Psoas muscle (tissue), 8 donors: ENCODE results near the gene GRM4. TPM values are rescaled to one million over a fixed set of nuclear protein-coding genes. Genes with fewer than 3 reads are reported as not detected.
"Not testable (repeated sequence)": the region's sequence is repeated elsewhere in the genome, so short reads cannot be mapped to it uniquely, and the experiment has no call there.

Experiments used
- ATAC-seq, 4 donors: fragments of 200-7000 bp; cut with Tn5 transposase; one replicate each; pipeline ENCODE4 v1.9.1; 2020; ENCODE audit warnings: moderate library complexity in 3 of 4, mild to moderate bottlenecking in 2 of 4
- DNase-seq, 2 donors: peaks; one replicate each; pipeline ENCODE4 v3.0.0-alpha.2; 2020
- H3K27ac ChIP-seq: fragments of 200-600 bp; one replicate; pipeline ENCODE4 v1.8.0; 2022
- H3K27me3 ChIP-seq, 3 donors: fragments of 200-600 bp in 1 of 3; one replicate each; pipeline versions ENCODE4 v1.6.1 to v1.8.0; 2013 to 2022; ENCODE audit warnings: low read length in 2 of 3, mild to moderate bottlenecking in 2 of 3, moderate library complexity in 1 of 3; ENCODE audit not compliant: insufficient read depth in 3 of 3
- H3K36me3 ChIP-seq, 2 donors: fragments of 200-600 bp in 1 of 2; one replicate each; pipeline versions ENCODE4 v1.6.1 to v1.8.0; 2013 to 2022; ENCODE audit warnings: low read depth in 1 of 2, mild to moderate bottlenecking in 1 of 2, moderate library complexity in 1 of 2; ENCODE audit not compliant: insufficient read depth in 1 of 2
- H3K4me1 ChIP-seq: fragments of 200-600 bp; one replicate; pipeline ENCODE4 v1.8.0; 2022
- H3K4me3 ChIP-seq: fragments of 200-600 bp; one replicate; pipeline ENCODE4 v1.8.0; 2022; ENCODE audit warnings: mild to moderate bottlenecking
- H3K9me3 ChIP-seq: fragments of 200-600 bp; one replicate; pipeline ENCODE4 v1.8.0; 2022
- CTCF ChIP-seq: fragments of 200-600 bp; IDR thresholded peaks from one replicate; pipeline ENCODE4 v1.8.0; 2022; ENCODE audit warnings: antibody characterized with exemption
- WGBS, 3 donors: extraction: QIAGEN DNeasy Blood & Tissue Kit; methylation state at CpG; one replicate each; pipeline versions ENCODE4 v1.1.6 to v1.1.7; 2013; 5-methylcytosine and 5-hydroxymethylcytosine counted together
- intact Hi-C, 2 donors: fragments of 100-400 bp; cut with DNase I; formaldehyde crosslinking; loops; one replicate each; pipeline versions ENCODE4 v1.11.0 to v1.14.2; 2022
- long read RNA-seq, 2 donors: library from polyadenylated mRNA; unstranded; transcript quantifications; one replicate each; pipeline ENCODE4 v2.0.0, GENCODE V29; 2021
- polyA plus RNA-seq, 3 donors: library from polyadenylated mRNA; stranded (reverse); fragments of 200-250 nt; gene quantifications; one replicate each; pipeline ENCODE4 v1.2.3, GENCODE V29; 2013
- total RNA-seq, 4 donors: library from RNA; stranded (reverse); fragmentation: NEBNext Ultra II Directional in 2 of 4; extraction: Animal tissue kit (Norgen Biotek cat#: 25700) in 2 of 4; gene quantifications; one replicate each; pipeline versions ENCODE4 v1.2.1 to v1.2.4, GENCODE V29; 2021 to 2023
- donor health status: healthy with polysubstance abuse.
- donor health status: DM: no; HTN: no; CAD: no; lungs with moderate emphysema.
- donor health status: Bipolar disorder and iron deficiency.
- donor health status: healthy.
- donor health status: DM: yes; HTN: yes; CAD: no.
- donor health status: DM: no; HTN: no; CAD: no.
- donor health status: DM: no; HTN: no; CAD: no.
- donor health status: DM: yes; HTN: yes; CAD: no.

GRM4 gene
- under 1 TPM in 2 of 4 donors, not detected in 2; 0.07 to 0.39 TPM for total RNA-seq
- polyA plus RNA-seq = under 1 TPM in 1 of 3 donors, not detected in 2; 0.14 TPM
- long read RNA-seq, donor 1 = 0 reads
- long read RNA-seq, donor 2 = 0 reads

- Histone ChIP-seq H3K9me3 (no peaks in the 10 kb centered on the region), H3K4me1 (peaks cover 19% of the 10 kb centered on the region), H3K27me3 (peaks cover 0 to 33% (median 17%) of the 10 kb centered on the region in 3 donors), H3K4me3 (peak within 1 kb of the TSS; percentile 61), H3K27ac (no peak within 1 kb of the TSS), H3K36me3 (no peaks in the 10 kb centered on the region)
- intact Hi-C loops = no loop called here
- TF ChIP-seq CTCF = no peak
- peak in 1 of 2 donors; percentile 30 for DNase-seq
- WGBS, 3 donors = 42 to 49% (median 48%) methylated on average over 20 of the region's 20 CpGs
- peak in 1 of 4 donors; percentile 5 for ATAC-seq
Observed at GRCh38 chr6:34146021-34146782, at the start of gene GRM4. GRM4 (minus strand) TSS chr6:34146087; CDS start chr6:34133496, 12,591 bp downstream.

GRCh38 chr6:34194772-34195171 is 48.9 kb upstream of the GRM4 start:
- DNase-seq (no peak), ATAC-seq (no peak)
- Histone ChIP-seq H3K27ac (no peak overlapping the region), H3K27me3 (no peaks in the 10 kb centered on the region), H3K4me1 (no peaks in the 10 kb centered on the region), H3K36me3 (no peaks in the 10 kb centered on the region), H3K9me3 (no peaks in the 10 kb centered on the region), H3K4me3 (no peak overlapping the region)
- intact Hi-C loops = loop anchor here (5.0 kb wide), 1 partner anchor 43 kb away; the partner anchor contains the start of gene HMGA1 (in 2 of the 2)
- no peak for TF ChIP-seq CTCF
- WGBS, 3 donors = 85 to 88% (median 87%) methylated on average over 3 of the region's 3 CpGs

- no peak for TF ChIP-seq CTCF
- H3K4me3 ChIP-seq = no peak overlapping the region
- no peak for ATAC-seq
- H3K36me3 ChIP-seq = no peaks in the 10 kb centered on the region
- intact Hi-C loops = no loop called here
- H3K27me3 ChIP-seq = no peaks in the 10 kb centered on the region
- no peak overlapping the region for H3K27ac ChIP-seq
- H3K4me1 ChIP-seq = no peaks in the 10 kb centered on the region
- DNase-seq = no peak
- WGBS, 3 donors = 77 to 82% (median 81%) methylated on average over 14 of the region's 14 CpGs
- no peaks in the 10 kb centered on the region for H3K9me3 ChIP-seq
Observed at GRCh38 chr6:34190504-34191122, 44.7 kb upstream of the GRM4 start.

GRCh38 chr6:34189806-34190503 is 44.1 kb upstream of the GRM4 start:
- WGBS, 3 donors = 72 to 76% (median 76%) methylated on average over 12 of the region's 12 CpGs
- DNase-seq (no peak), ATAC-seq (no peak)
- no peaks in the 10 kb centered on the region for H3K36me3 ChIP-seq
- H3K27ac ChIP-seq = no peak overlapping the region
- no peak for TF ChIP-seq CTCF
- H3K4me1 ChIP-seq = no peaks in the 10 kb centered on the region
- no peaks in the 10 kb centered on the region for H3K27me3 ChIP-seq
- no peak overlapping the region for H3K4me3 ChIP-seq
- H3K9me3 ChIP-seq = no peaks in the 10 kb centered on the region
- intact Hi-C loops = no loop called here

- H3K36me3 ChIP-seq, H3K9me3 ChIP-seq, H3K4me1 ChIP-seq, ATAC-seq, intact Hi-C loops, H3K4me3 ChIP-seq, H3K27me3 ChIP-seq, H3K27ac ChIP-seq, DNase-seq: not testable (repeated sequence)
- WGBS, 3 donors = 91 to 93% (median 92%) methylated on average over 5 of the region's 5 CpGs
Observed at GRCh38 chr6:34184726-34185125, 38.8 kb upstream of the GRM4 start.
